HL-60/S4 treated with phorbol 12-myristate 13-acetate at 8.2 ng/mL for 4 days and 3 days (cell line): ENCODE results near the gene RIPK1.

Experiments
- in situ Hi-C: fragments of 300-500 bp; cut with MboI; formaldehyde crosslinking; loops from 2 replicates; pipeline ENCODE4 v1.15.0; 2022; ENCODE audit warnings: low sequenced_read_pairs

Gene RIPK1

DNA sequence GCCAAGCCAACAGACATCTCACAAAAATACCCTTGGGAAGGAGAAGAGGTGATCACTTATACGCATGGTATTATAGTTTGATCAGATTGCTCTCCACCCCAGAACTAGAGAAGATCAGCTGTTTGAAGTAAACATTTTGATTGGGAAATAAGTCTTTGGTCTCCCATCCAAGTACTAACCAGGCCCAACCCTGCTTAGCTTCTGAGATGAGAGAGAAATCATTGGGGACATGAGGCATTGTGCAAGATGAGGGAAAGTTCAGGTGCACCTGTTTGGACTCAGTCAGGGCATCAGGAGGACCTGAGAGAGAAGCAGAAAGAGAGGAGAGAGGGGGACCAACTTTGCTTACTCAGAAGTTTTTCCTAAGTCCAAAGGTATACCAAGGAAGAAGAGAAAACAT is 11.4 kb downstream of the RIPK1 start:
- in situ Hi-C loops, result no loop called here

- in situ Hi-C loops, result no loop called here
These were observed 13.7 kb downstream of the RIPK1 start for GRCh38 chr6:3081960-3082359.

DNA sequence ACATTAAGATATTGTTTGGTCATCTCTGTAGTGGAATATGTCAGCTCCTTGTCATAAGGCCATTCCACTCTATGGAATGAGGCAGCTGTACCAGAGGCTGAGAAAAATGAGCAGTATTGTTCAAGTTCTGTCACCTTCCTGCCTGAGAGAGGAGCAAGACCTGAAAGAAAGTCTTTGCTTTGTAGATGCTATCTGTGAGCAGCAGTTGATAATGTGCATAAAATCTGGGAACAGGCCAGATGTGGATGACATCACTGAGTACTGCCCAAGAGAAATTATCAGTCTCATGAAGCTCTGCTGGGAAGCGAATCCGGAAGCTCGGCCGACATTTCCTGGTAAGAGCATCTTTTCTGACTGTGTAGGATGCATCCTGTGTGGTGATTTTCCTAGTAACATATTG is 16.8 kb downstream of the RIPK1 start:
- in situ Hi-C loops, result no loop called here

DNA sequence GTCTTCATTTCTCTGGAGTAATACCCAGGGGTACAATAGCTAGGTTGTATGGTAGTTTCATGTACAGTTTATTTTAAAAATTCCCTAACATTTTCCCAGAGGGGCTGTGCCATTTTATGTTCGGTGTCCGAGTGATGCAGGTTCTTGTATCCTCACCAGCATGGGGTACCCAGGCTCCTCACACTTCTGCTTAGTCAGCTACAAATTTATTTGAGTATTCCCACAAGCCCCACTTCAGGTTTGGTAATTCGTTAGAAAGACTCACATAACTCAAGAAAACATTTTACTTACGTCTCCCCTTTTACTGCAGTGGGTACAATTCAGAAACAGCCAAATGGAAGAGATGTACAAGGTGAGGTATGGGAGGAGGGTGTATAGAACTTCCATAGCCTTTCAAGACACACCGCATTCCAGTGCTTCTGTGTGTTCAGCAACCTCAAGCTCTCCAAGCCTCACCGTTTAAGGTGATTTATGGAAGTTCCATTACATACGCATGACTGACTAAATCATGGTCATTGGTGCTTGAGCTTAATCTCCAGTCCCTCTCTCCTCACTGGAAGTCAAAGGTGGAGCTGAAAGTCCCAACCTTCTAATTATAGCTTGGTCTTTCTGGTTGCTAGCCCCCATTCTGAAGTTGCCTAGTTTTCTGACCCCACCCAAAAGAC is 18.1 kb downstream of the RIPK1 start:
- in situ Hi-C loops, result no loop called here

DNA sequence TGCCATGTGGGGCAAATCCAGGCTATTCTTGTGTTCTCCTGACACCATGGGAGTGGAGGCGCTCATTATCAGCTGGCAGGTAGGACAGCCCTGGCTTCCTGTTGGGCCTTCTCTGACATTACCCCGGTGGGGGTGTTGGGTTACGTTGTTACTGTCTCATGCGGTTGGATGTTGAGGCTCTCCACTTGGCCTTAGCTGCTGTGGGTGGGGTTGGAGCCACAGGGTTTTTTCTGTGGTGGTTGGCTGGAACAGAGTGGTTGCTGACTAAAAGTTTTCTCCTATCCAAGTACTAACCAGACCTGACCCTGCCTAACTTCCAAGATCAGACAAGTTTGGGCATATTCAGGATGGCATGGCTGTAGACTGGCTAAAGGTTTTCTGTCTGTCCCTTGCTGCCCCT is 20.2 kb downstream of the RIPK1 start:
- in situ Hi-C loops, result no loop called here

GRCh38 chr6:3088968-3089367 is 20.7 kb downstream of the RIPK1 start:
- in situ Hi-C loops, result no loop called here

GRCh38 chr6:3090013-3090412 is 21.7 kb downstream of the RIPK1 start:
- in situ Hi-C loops, result no loop called here

- in situ Hi-C loops, result no loop called here
These were observed 26.5 kb downstream of the RIPK1 start for GRCh38 chr6:3094815-3095214.

DNA sequence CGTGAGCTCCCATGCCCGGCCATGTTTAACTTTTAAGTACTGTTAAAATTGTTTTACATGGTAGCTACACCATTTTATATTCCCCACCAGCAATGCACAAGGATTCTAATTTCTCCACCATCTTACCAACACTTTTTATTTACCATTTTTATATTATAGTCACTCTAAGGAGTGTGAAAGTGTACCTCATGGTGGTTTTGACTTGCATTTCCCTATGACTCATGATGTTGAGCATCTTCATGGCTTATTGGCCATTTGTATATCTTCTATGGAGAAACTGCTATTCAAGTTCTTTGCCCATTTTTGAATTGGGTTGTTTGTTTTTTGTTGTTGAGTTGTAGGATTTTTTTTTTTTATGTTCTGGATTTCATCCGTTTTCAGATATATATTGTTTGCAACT is 34.6 kb downstream of the RIPK1 start:
- in situ Hi-C loops, result no loop called here

DNA sequence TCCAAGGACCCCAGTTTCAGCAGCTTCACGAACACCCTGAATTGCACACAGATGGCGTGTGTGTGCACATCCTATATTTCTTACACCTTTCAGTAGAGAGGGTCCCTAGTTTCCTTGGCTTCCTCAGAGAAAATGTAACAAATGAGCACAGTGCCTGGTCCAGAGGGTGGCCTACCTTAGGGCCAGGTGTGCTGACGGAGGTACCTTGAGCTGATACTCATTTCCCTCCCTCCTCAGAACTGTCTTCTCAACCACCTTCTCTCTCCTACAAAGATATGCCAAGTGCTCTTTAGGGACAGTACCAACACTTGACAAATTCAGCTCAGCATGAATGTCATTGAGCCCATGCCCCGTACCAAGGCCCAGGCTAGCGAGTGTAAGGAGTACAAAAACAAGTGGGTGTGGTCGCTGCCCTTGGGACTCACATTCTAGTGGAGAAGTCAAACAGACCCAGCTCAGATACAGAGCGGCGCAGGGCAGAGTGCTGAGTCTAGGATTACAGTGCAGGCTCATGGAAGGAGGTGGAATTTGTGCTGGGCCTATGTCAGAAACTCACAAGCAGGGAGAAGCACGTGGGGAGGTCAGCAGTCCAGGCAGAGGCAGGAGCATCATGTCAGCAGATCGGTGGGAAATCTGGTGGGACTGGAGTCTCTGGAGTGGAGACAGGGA is 40.6 kb downstream of the RIPK1 start:
- in situ Hi-C loops, result no loop called here

DNA sequence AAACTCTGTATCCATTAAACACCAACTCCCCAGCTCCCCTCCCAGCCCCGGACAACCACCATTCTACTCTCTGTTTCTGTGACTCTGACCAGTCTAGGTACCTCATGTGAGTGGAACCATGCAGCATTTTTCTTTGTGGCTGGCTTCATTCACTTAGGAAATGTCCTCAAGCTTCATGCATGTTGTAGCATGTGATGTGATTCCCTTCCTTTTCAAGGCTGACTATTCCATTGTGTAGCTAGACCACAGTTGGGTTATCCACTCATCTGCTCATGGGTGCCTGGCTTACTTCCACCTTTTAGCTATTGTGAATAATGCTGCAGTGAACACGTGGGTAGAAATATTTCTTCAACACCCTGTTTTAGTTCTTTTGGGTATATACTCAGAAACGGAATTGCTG is 41.5 kb downstream of the RIPK1 start:
- in situ Hi-C loops, result no loop called here

GRCh38 chr6:3114377-3114776 is 46.1 kb downstream of the RIPK1 start:
- in situ Hi-C loops, result no loop called here

DNA sequence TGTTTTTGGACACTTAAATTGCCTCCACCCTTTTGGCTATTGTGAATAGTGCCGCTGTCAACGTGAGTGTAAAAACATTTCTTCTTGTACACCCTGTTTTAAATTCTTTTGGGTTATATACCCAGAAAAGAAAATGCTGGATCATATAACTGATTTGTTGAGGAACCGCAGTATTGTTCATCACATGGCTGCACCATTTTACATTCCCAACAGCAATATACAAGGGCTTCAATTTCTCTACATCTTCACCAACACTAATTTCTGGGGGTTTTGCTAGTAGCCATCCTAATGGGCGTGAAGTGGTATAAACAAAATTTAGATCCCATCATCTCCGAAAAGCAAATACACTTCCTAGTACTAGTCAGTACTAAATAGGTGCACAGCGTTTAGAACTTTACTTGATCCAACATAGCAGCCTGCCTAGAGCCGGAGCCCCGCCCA is 49.6 kb downstream of the RIPK1 start:
- in situ Hi-C loops, result no loop called here

- in situ Hi-C loops, result no loop called here
These were observed 50.2 kb downstream of the RIPK1 start, which contains the start of gene BPHL for GRCh38 chr6:3118353-3119039. Gene BPHL (plus strand): TSS chr6:3118711. CDS start chr6:3118741, 30 bp downstream.

- in situ Hi-C loops, result no loop called here
These were observed 50.9 kb downstream of the RIPK1 start for GRCh38 chr6:3119040-3119723.

DNA sequence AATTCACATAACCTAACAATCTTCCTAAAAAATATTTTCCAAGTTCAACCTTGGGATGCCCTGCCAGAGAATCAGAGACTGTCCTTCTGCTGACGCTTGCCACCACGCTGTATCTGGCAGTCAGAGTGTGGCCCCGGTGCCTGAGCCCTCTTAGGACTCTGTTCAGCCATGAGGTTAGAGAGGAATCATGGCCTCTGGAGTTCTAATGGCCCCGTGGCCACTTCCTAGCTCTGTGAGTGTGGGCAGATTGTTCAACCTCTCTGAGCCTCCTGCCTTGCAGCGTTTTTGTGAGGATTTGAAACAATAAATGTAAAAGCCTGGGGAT is 52.4 kb downstream of the RIPK1 start:
- in situ Hi-C loops, result loop anchor here (10.0 kb wide), 1 partner anchor 134 kb away; the partner anchor contains the start of gene PSMG4

DNA sequence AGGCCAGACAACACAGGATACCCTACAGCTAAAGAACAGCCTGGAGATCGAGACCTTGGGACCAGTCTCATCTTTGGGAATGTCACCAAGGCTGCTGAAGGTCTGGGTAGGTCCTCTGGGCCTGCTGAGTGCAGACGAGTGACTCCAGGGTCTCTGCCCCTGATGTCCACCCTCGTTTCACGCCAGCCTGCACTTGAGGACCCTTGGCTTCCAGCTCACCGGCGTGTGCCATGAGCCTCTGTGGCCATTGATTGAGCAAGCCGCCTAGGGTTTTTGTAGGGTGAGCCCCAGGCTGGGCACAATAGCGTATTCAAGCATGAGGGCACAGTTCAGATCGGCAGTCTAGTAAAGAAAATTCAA is 54.5 kb downstream of the RIPK1 start:
- in situ Hi-C loops, result loop anchor here (10.0 kb wide), 1 partner anchor 132 kb away; the partner anchor contains the start of gene PSMG4

- in situ Hi-C loops, result loop anchor here (10.0 to 25.0 kb wide), 2 partner anchors 130 to 613 kb away; partner anchors contain the start of gene PSMG4
These were observed 56.4 kb downstream of the RIPK1 start for GRCh38 chr6:3124667-3125066.

DNA sequence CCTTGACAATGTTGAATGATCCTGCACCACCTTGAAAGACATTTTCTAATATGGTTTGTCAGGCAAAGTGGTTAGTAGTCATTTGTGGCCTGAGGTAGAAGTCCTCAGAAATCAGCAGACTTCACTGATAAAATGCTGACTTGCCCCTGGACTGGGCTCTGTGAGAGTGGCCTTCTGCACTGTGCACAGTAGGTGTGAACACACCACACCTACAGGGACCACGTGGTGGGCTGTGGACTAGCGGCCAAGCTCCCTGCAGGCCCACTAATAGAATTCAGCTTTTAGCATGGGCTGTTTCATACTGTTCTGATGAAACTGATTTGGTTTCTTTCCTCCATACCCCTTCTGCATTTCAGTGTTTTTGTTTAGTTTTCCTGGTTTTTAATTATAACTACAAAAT is 57.5 kb downstream of the RIPK1 start:
- in situ Hi-C loops, result loop anchor here (10.0 to 25.0 kb wide), 2 partner anchors 129 to 611 kb away; partner anchors contain the start of gene PSMG4

- in situ Hi-C loops, result loop anchor here (10.0 to 25.0 kb wide), 2 partner anchors 126 to 609 kb away; partner anchors contain the start of gene PSMG4
These were observed 60.2 kb downstream of the RIPK1 start for GRCh38 chr6:3128356-3129108.
